Measurements from ENCODE around the gene LMO7.

DNA sequence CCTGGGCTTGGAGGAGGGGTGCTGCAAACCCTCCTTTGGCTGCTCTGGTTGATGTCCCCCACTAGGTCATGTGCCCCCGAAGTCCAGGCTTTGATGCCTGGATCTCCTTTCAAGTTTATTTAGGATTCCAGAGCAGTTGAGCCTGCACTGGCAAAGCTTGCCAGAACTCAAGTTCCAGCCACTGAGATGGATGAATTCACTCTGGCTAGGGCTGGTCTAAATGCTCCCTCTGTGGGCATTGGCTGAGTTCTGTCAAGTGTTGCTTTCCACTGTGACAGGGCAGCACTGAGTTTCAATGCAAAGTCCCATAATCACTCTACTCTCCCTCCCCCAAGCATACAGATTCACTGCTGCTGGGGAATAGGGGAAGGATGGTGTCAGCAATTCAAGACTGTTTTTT, 17.8 kb upstream of the LMO7 start:
- TF ChIP-seq EZH2 (IDR thresholded peaks at IDR 0.05), result no peak
- TF ChIP-seq POLR2AphosphoS5 (IDR thresholded peaks at IDR 0.05; ENCODE audit: borderline replicate concordance, low read depth, low read length), result no peak
- no peak for TF ChIP-seq FOXP2 (optimal IDR thresholded peaks at IDR 0.05; ENCODE audit: control extremely low read depth, extremely low read length, insufficient read depth)

All from SK-N-MC (cell line).